HepG2 (cell line): ENCODE results near the gene ZNRD2. TPM values are rescaled to one million over a fixed set of nuclear protein-coding genes. Genes with fewer than 3 reads are reported as not detected.

Source experiments
- ATAC-seq: fragments of 200-7000 bp; cut with Tn5 transposase; 3 replicates; pipeline ENCODE4 v1.9.1; 2020; ENCODE audit warnings: mild to moderate bottlenecking, moderate library complexity
- BruUV-seq: library from RNA; stranded (reverse); fragments of 400-500 nt; replicated peaks from 2 replicates; lab custom pipeline; 2021; lab: Mats Ljungman, UMichigan
- CTCF ChIA-PET: fragments of 300-600 bp; formaldehyde crosslinking; extraction: SDS; loops from one replicate; lab custom pipeline; 2021; ENCODE audit warnings: low total read pairs, inconsistent platforms, low intra/inter-chr PET ratio; lab: Yijun Ruan, JAX
- POLR2A ChIA-PET: fragments of 350-600 bp; sonication (Branson Sonifier 250); formaldehyde crosslinking; loops from one replicate; lab custom pipeline; 2020; ENCODE audit warnings: antibody characterized with exemption, inconsistent platforms; lab: Yijun Ruan, JAX
- DNase-seq: peaks from one replicate; pipeline ENCODE4 v3.0.0-alpha.2; 2015; ENCODE audit warnings: low spot score
- FAIRE-seq: peaks from 3 replicates; lab custom pipeline; 2011; peaks lifted over from hg19 to GRCh38; lab: Jason Lieb, UNC
- H2AFZ ChIP-seq: one replicate; pipeline ENCODE4 v1.6.1; 2011; ENCODE audit warnings: low read length, inconsistent platforms
- H3K27ac ChIP-seq: fragments of 300-600 bp; 3 replicates; pipeline ENCODE4 v1.8.0; 2011; ENCODE audit warnings: mixed run types, mild to moderate bottlenecking, mixed read lengths, low read length, inconsistent platforms; ENCODE audit not compliant: insufficient read depth; ENCODE audit errors: extremely low read length
- H3K27me3 ChIP-seq, 2 experiments: fragments of 200-600 bp in 1 of 2; 2 replicates in 1 of 2; 3 replicates in 1 of 2; pipeline versions ENCODE4 v1.6.0 to v1.8.0; 2011; ENCODE audit warnings: low read length in 2 of 2, mild to moderate bottlenecking in 2 of 2, moderate library complexity in 2 of 2, inconsistent platforms in 1 of 2; ENCODE audit not compliant: insufficient read depth in 2 of 2, control insufficient read depth in 1 of 2
- H3K36me3 ChIP-seq, 2 experiments: fragments of 200-600 bp in 1 of 2; replicated peaks in 1 of 2; 2 replicates in 1 of 2; 3 replicates in 1 of 2; pipeline versions ENCODE4 v1.5.1 to v1.8.0; 2011; ENCODE audit warnings: low read length in 2 of 2, inconsistent platforms in 1 of 2; ENCODE audit not compliant: insufficient read depth in 2 of 2, control insufficient read depth in 1 of 2
- H3K4me1 ChIP-seq: 2 replicates; pipeline ENCODE4 v1.5.1; 2012; ENCODE audit warnings: low read length, inconsistent platforms; ENCODE audit not compliant: insufficient read depth
- H3K4me2 ChIP-seq: 2 replicates; pipeline ENCODE4 v1.6.0; 2011; ENCODE audit warnings: low read depth, low read length, inconsistent platforms
- H3K4me3 ChIP-seq, 3 experiments: fragments of 200-600 bp in 1 of 3; sonication (generic), shearing (Covaris generic) in 1 of 3; replicated peaks in 1 of 3; 2 replicates each; pipeline ENCODE4 v1.5.1; 2011 to 2016; ENCODE audit warnings: low read length in 3 of 3, inconsistent platforms in 2 of 3, low read depth in 2 of 3, mild to moderate bottlenecking in 2 of 3, control low read depth in 1 of 3, mixed read lengths in 1 of 3; ENCODE audit not compliant: insufficient read depth in 1 of 3
- H3K79me2 ChIP-seq: one replicate; pipeline ENCODE4 v1.6.1; 2011; ENCODE audit warnings: low read length, inconsistent platforms; ENCODE audit not compliant: insufficient read depth
- H3K9ac ChIP-seq: 2 replicates; pipeline ENCODE4 v1.6.0; 2011; ENCODE audit warnings: mild to moderate bottlenecking, low read depth, low read length, inconsistent platforms; ENCODE audit not compliant: insufficient read depth
- H3K9me3 ChIP-seq: 2 replicates; pipeline ENCODE4 v1.5.1; 2012; ENCODE audit warnings: mild to moderate bottlenecking, low read length
- H4K20me1 ChIP-seq: 2 replicates; pipeline ENCODE4 v1.6.0; 2011; ENCODE audit warnings: inconsistent platforms, mild to moderate bottlenecking, low read length, moderate library complexity; ENCODE audit not compliant: insufficient read depth
- EP300 ChIP-seq, 3 experiments: sonication (generic) in 1 of 3; formaldehyde crosslinking in 1 of 3; IDR thresholded peaks; 2 replicates each; pipeline versions ENCODE4 v1.5.1 to v1.6.1; 2011 to 2020; ENCODE audit warnings: low read depth in 2 of 3, low read length in 2 of 3, borderline replicate concordance in 1 of 3, improper control_type of control experiment in 1 of 3, mild to moderate bottlenecking in 1 of 3, missing genetic modification reagents in 1 of 3, moderate library complexity in 1 of 3
- HDAC2 ChIP-seq: sonication (generic); formaldehyde crosslinking; IDR thresholded peaks from 2 replicates; pipeline ENCODE4 v1.4.0; 2020; ENCODE audit warnings: missing genetic modification reagents
- HNRNPUL1 ChIP-seq: fragments of 200-400 bp; formaldehyde crosslinking; IDR thresholded peaks from 2 replicates; pipeline ENCODE4 v1.6.1; 2017; ENCODE audit warnings: low read depth, mild to moderate bottlenecking, low read length, moderate library complexity
- MEIS1 ChIP-seq: sonication (generic); formaldehyde crosslinking; IDR thresholded peaks from 2 replicates; pipeline ENCODE4 v1.9.0; 2021; ENCODE audit warnings: mild to moderate bottlenecking, missing genetic modification reagents, moderate library complexity, borderline replicate concordance
- YEATS2 ChIP-seq: sonication (generic); formaldehyde crosslinking; IDR thresholded peaks from 2 replicates; pipeline ENCODE4 v1.4.0; 2020; ENCODE audit warnings: missing genetic modification reagents, borderline replicate concordance
- ZKSCAN5 ChIP-seq: sonication (generic); formaldehyde crosslinking; IDR thresholded peaks from 2 replicates; pipeline ENCODE4 v1.5.1; 2020; ENCODE audit warnings: mild to moderate bottlenecking, missing genetic modification reagents
- ZNF230 ChIP-seq: sonication (generic); formaldehyde crosslinking; IDR thresholded peaks from 2 replicates; pipeline ENCODE4 v1.4.0; 2020; ENCODE audit warnings: mild to moderate bottlenecking, missing genetic modification reagents
- ZNF556 ChIP-seq: sonication (generic); formaldehyde crosslinking; IDR thresholded peaks from 2 replicates; pipeline ENCODE4 v1.4.0; 2020; ENCODE audit warnings: mild to moderate bottlenecking, missing genetic modification reagents, borderline replicate concordance
- ZNF574 ChIP-seq: sonication (generic); formaldehyde crosslinking; IDR thresholded peaks from 2 replicates; pipeline ENCODE4 v1.4.0; 2020; ENCODE audit warnings: missing genetic modification reagents
- ZSCAN22 ChIP-seq: sonication (generic); formaldehyde crosslinking; IDR thresholded peaks from 2 replicates; pipeline ENCODE4 v1.4.0; 2020; ENCODE audit warnings: mild to moderate bottlenecking, missing genetic modification reagents
- WGBS: methylation state at CpG from one replicate; pipeline ENCODE4 v1.1.6; 2017; ENCODE audit warnings: low lambda C conversion rate; 5-methylcytosine and 5-hydroxymethylcytosine counted together
- in situ Hi-C: cut with HindIII; loops from 2 replicates; pipeline ENCODE4 v1.10.0; 2017; ENCODE audit warnings: low pct_unique_long_range_greater_than_20kb; ENCODE audit not compliant: extremely low pct_ligation_motif_present
- intact Hi-C: fragments of 100-400 bp; cut with micrococcal nuclease; formaldehyde crosslinking; loops from one replicate; pipeline ENCODE4 v1.10.0; 2022; ENCODE audit not compliant: unreplicated experiment
- polyA plus RNA-seq, 8 experiments: library from polyadenylated mRNA; depleted of rRNA in 3 of 8; stranded (reverse) in 7 of 8; unstranded in 1 of 8; fragments of >200 nt; fragmentation: Illumina TruSeq in 4 of 8; extraction: Trizol in 4 of 8; gene quantifications; 2 replicates each; pipeline versions ENCODE4 v1.2.1 to v1.2.3, GENCODE V29; 2011 to 2016; ENCODE audit warnings: low read depth in 4 of 8, missing spikeins in 1 of 8, mixed read lengths in 1 of 8; ENCODE audit not compliant: insufficient read depth in 1 of 8
- total RNA-seq, 5 experiments: library from RNA; depleted of rRNA; stranded (reverse); fragments of >200 nt; fragmentation: Illumina TruSeq; extraction: Trizol; gene quantifications; 2 replicates each; pipeline ENCODE4 v1.2.3, GENCODE V29; 2016; ENCODE audit warnings: low read depth in 1 of 5
- TF ChIP-seq, protein P1 (sequence below): sonication (generic); formaldehyde crosslinking; IDR thresholded peaks from 2 replicates; pipeline ENCODE4 v1.5.1; 2020; ENCODE audit warnings: missing genetic modification reagents, mild to moderate bottlenecking, borderline replicate concordance
- TF ChIP-seq, protein P2 (sequence below): sonication (generic); formaldehyde crosslinking; IDR thresholded peaks from 2 replicates; pipeline ENCODE4 v1.4.0; 2020; ENCODE audit warnings: mild to moderate bottlenecking, missing genetic modification reagents
- TF ChIP-seq, protein P3 (sequence below): sonication (generic); formaldehyde crosslinking; IDR thresholded peaks from 2 replicates; pipeline ENCODE4 v1.9.0; 2021; ENCODE audit warnings: missing genetic modification reagents, borderline replicate concordance

Gene ZNRD2
- total and polyA plus RNA-seq, 2 of the 13 experiments (the other 11 are each of a cell fraction or from before 2014, with no cell fraction given): 29.2 to 34.0 TPM

- CTCF ChIA-PET: no interaction called here
- Histone ChIP-seq H3K9me3 (no peaks in the 10 kb centered on the region), H4K20me1 (no peaks in the 10 kb centered on the region), H3K4me1 (peaks cover 42% of the 10 kb centered on the region), H3K36me3 (peaks cover 2 to 9% of the 10 kb centered on the region in 2 experiments; a peak in 2 of 5 replicates), H3K27ac (no peak overlapping the region), H3K4me2 (peak overlapping the region; percentile 89), H3K79me2 (peaks cover 1% of the 10 kb centered on the region), H3K27me3 (no peaks in the 10 kb centered on the region), H3K9ac (peak overlapping the region; percentile 71), H3K4me3 (peak overlapping the region; percentile 69 to 77 (median 73)), H2AFZ (no peak overlapping the region)
- BruUV-seq: no TSS peak
- intact Hi-C loops (no loop called here), in situ Hi-C loops (loop anchor here (5.0 kb wide), 1 partner anchor 35 kb away; the partner anchor contains the start of gene MAP3K11)
- 21% methylated on average over 7 of the region's 18 CpGs for WGBS
- DNase-seq (peak; percentile 49), FAIRE-seq (no peak), ATAC-seq (peak; percentile 71)
- POLR2A ChIA-PET: interaction anchor here (0.6 to 2.1 kb wide), 13 partner anchors 9 to 535 kb away, joined by 3 to 11 read pairs (median 4); partner anchors contain the start of genes MAP3K11 and PCNX3
- TF ChIP-seq HDAC2 (CRISPR knock-in tag) (peak; percentile 35; the same call in 1 of the 2 replicates), MEIS1 (CRISPR knock-in tag) (no peak), ZNF230 (CRISPR knock-in tag) (no peak), ZNF556 (no peak), EP300 (IDR thresholded peaks at IDR 0.05; ENCODE audit: low read depth in 2 of 2, low read length in 2 of 2) (0 out of 4 replicates have a peak, but pooled peaks of 1 of the 2 experiments have one; percentile 2), EP300 (CRISPR knock-in tag; IDR thresholded peaks at IDR 0.05; ENCODE audit: borderline replicate concordance) (no peak), HNRNPUL1 (no peak), YEATS2 (peak; percentile 29; the same call in 1 of the 2 replicates), ZNF574 (CRISPR knock-in tag) (no peak), ZSCAN22 (CRISPR knock-in tag) (no peak), ZKSCAN5 (no peak)
- TF ChIP-seq, protein P1, sequence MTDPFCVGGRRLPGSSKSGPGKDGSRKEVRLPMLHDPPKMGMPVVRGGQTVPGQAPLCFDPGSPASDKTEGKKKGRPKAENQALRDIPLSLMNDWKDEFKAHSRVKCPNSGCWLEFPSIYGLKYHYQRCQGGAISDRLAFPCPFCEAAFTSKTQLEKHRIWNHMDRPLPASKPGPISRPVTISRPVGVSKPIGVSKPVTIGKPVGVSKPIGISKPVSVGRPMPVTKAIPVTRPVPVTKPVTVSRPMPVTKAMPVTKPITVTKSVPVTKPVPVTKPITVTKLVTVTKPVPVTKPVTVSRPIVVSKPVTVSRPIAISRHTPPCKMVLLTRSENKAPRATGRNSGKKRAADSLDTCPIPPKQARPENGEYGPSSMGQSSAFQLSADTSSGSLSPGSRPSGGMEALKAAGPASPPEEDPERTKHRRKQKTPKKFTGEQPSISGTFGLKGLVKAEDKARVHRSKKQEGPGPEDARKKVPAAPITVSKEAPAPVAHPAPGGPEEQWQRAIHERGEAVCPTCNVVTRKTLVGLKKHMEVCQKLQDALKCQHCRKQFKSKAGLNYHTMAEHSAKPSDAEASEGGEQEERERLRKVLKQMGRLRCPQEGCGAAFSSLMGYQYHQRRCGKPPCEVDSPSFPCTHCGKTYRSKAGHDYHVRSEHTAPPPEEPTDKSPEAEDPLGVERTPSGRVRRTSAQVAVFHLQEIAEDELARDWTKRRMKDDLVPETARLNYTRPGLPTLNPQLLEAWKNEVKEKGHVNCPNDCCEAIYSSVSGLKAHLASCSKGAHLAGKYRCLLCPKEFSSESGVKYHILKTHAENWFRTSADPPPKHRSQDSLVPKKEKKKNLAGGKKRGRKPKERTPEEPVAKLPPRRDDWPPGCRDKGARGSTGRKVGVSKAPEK (CRISPR knock-in tag): no peak
- TF ChIP-seq, protein P2, sequence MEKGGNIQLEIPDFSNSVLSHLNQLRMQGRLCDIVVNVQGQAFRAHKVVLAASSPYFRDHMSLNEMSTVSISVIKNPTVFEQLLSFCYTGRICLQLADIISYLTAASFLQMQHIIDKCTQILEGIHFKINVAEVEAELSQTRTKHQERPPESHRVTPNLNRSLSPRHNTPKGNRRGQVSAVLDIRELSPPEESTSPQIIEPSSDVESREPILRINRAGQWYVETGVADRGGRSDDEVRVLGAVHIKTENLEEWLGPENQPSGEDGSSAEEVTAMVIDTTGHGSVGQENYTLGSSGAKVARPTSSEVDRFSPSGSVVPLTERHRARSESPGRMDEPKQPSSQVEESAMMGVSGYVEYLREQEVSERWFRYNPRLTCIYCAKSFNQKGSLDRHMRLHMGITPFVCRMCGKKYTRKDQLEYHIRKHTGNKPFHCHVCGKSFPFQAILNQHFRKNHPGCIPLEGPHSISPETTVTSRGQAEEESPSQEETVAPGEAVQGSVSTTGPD (CRISPR knock-in tag): no peak
- TF ChIP-seq, protein P3, sequence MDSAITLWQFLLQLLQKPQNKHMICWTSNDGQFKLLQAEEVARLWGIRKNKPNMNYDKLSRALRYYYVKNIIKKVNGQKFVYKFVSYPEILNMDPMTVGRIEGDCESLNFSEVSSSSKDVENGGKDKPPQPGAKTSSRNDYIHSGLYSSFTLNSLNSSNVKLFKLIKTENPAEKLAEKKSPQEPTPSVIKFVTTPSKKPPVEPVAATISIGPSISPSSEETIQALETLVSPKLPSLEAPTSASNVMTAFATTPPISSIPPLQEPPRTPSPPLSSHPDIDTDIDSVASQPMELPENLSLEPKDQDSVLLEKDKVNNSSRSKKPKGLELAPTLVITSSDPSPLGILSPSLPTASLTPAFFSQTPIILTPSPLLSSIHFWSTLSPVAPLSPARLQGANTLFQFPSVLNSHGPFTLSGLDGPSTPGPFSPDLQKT (CRISPR knock-in tag): no peak
These were observed 6.8 kb downstream of the ZNRD2 start for GRCh38 chr11:65576867-65577755.
